IPS-18c (cell line): Measurements from ENCODE around the gene OR10K2.
"Not testable (repeated sequence)": the region's sequence is repeated elsewhere in the genome, so short reads cannot be mapped to it uniquely, and the experiment has no call there.

Experiments used
- H3K4me3 ChIP-seq: 2 replicates; pipeline ENCODE4 v1.7.0; 2013; ENCODE audit warnings: low read depth, mild to moderate bottlenecking, low read length, moderate library complexity; ENCODE audit not compliant: insufficient read depth
- H3K9me3 ChIP-seq: one replicate; pipeline ENCODE4 v1.6.1; 2013; ENCODE audit warnings: mild to moderate bottlenecking, low read length, moderate library complexity; ENCODE audit not compliant: control insufficient read depth, insufficient read depth

OR10K2 gene

DNA sequence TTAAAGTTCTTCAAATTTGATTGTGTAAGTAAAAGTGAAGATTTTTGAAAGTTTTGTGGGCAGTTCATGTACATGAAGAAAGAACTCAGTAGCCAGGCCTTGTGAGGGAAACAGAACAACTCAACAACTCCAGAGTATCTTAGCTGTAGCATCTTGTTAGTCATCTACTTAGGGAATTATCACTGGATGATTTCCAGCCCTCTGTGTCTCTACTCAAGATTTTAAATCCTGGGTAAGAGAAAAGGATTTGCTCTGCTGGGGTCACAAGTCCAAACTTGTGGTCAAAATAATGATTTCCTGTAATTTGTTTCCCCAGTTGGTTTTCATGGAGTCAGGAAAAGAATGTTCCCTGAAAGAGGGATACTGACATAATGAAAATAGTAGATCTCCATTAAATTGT is 34.9 kb downstream of the OR10K2 start:
- H3K9me3 ChIP-seq = no peaks in the 10 kb centered on the region
- no peak overlapping the region for H3K4me3 ChIP-seq

DNA sequence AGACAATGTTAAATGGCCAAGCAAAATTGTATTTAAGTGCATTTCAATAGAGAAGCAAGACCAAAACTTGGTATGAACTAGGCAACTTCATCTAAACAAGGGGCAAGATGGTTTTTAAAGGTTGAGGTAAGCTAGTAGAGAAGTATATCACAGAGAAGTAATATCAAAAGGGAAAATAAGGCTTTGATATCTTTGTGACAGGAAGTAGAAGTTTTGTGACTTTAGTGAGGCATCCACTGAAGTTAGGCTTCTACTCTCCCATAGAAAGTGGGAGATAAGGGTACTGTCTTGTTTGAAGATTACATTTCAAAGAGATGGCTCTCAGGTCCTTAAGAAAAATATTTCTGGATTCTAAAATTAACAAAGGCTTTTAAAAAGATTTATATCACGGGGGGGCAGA is 35.7 kb downstream of the OR10K2 start:
- H3K4me3 ChIP-seq = no peak overlapping the region
- H3K9me3 ChIP-seq = no peaks in the 10 kb centered on the region

DNA sequence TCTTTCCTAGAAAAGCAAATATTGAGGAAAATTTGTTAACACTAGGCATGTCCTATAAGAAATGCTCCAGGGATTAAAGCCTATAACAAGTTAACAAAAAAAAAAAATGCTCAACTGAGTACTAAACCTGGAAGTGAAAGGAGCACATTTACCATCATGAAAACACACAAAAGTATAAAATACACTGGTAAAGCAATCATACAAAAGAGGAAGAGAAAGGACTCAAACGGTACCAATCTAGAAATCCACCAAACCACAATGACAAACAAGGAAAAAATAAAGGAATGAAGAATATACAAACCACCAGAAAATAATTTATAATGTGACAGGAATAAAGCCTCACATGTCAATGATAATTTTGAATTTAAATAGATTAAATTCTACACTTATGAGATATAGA is 51.2 kb downstream of the OR10K2 start:
- no peak overlapping the region for H3K4me3 ChIP-seq
- no peaks in the 10 kb centered on the region for H3K9me3 ChIP-seq

DNA sequence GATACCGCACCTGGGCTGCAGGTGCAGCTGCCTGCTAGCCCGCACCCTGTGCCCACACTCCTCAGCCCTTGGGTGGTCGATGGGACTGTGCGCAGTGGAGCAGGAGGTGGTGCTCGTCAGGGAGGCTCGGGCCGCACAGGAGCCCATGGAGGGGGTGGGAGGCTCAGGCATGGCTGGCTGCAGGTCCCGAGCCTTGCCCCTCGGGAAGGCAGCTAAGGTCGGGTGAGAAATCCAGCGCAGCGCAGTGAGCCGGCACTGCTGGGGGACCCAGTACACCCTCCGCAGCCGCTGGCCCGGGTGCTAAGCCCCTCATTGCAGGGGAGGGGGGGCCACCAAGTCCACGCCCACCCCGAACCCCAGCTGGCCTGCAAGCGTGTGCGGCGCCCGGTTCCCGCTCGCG is 51.9 kb downstream of the OR10K2 start:
- H3K9me3 ChIP-seq, H3K4me3 ChIP-seq: not testable (repeated sequence)

DNA sequence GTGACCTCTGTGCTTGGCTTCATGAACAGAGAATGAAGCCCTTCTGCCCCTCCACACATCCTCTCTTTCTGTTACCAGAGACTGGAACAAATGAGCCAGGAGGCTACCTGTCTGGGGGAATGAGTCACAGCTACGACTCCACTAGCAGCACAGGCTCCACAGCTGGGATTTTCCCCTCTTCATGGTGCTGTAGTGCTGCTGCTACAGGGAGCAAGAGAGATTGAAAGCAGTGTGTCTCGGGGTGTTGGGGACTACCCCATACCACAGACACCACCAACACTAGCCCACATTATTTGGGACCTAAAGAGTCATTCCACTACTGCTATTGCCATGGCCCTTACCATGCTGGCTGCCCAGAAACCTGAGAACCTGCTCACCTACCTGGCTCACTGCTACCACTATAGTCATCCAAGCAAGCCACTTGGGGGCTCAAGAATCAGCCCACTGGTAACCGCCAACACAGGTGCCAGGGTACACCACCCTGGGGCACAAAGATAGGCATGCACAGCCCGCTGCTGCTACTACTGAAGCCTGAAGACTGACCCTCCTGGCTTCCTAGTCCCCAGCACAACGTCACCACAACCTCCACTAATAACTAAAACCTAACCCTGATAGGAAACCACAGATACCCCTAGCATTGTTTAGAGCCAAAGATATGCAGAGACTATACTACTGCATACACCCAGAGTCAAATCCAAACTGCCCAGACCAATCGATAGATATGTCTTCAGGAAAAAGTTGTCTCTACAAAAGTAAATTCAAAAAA is 54.7 kb downstream of the OR10K2 start:
- Histone ChIP-seq H3K9me3 (no peaks in the 10 kb centered on the region), H3K4me3 (no peak overlapping the region)
